ENCODE measurements around the gene KCNJ9.

The KCNJ9 gene

GRCh38 chr1:160094806-160095205 lies 13.5 kb downstream of the KCNJ9 start:
- TF ChIP-seq CTCF (IDR thresholded peaks at IDR 0.05; ENCODE audit: low read depth, low read length) = no peak
- no peak overlapping the region for H3K4me3 ChIP-seq (ENCODE audit: low read depth, low read length)

- no peak for TF ChIP-seq CTCF (IDR thresholded peaks at IDR 0.05; ENCODE audit: low read depth, low read length)
- no peak overlapping the region for H3K4me3 ChIP-seq (ENCODE audit: low read depth, low read length)
Observed at GRCh38 chr1:160095382-160096105, 14.2 kb downstream of the KCNJ9 start.

GRCh38 chr1:160096274-160097116 lies 15.2 kb downstream of the KCNJ9 start:
- no peak for TF ChIP-seq CTCF (IDR thresholded peaks at IDR 0.05; ENCODE audit: low read depth, low read length)

GRCh38 chr1:160097151-160097910 lies 16.0 kb downstream of the KCNJ9 start:
- no peak for TF ChIP-seq CTCF (IDR thresholded peaks at IDR 0.05; ENCODE audit: low read depth, low read length)
- peak overlapping the region; percentile 63 for H3K4me3 ChIP-seq (ENCODE audit: low read depth, low read length)

More at GRCh38 chr1:160096274-160097116, 15.2 kb downstream of the KCNJ9 start:
- H3K4me3 ChIP-seq (ENCODE audit: low read depth, low read length) = no peak overlapping the region

GRCh38 chr1:160097911-160098851 lies 16.8 kb downstream of the KCNJ9 start, which contains the start of gene IGSF8:
TSS of gene IGSF8 (minus strand) at chr1:160098619. CDS start at chr1:160098472, 147 bp downstream.
- no peak for TF ChIP-seq CTCF (IDR thresholded peaks at IDR 0.05; ENCODE audit: low read depth, low read length)
- H3K4me3 ChIP-seq (ENCODE audit: low read depth, low read length) = peak within 1 kb of the TSS; percentile 63

- peak overlapping the region; percentile 61 for H3K4me3 ChIP-seq (ENCODE audit: low read depth, low read length)
- TF ChIP-seq CTCF (IDR thresholded peaks at IDR 0.05; ENCODE audit: low read depth, low read length) = no peak
Observed at GRCh38 chr1:160098852-160099561, 17.7 kb downstream of the KCNJ9 start.

Data from WI38 (cell line).